Tibial nerve (tissue), 4 donors: ENCODE measurements around the gene ST8SIA1.

Experiments
- CTCF ChIP-seq, 5 experiments: fragments of 200-600 bp in 3 of 5; fragments of 450-650 bp in 2 of 5; sonication (generic) in 3 of 5; IDR thresholded peaks; one replicate each; pipeline ENCODE4 v1.5.1; 2016 to 2019; ENCODE audit warnings: antibody characterized with exemption in 5 of 5, mild to moderate bottlenecking in 3 of 5, moderate library complexity in 2 of 5
- EP300 ChIP-seq, 2 donors: sonication (generic); formaldehyde crosslinking; IDR thresholded peaks; one replicate each; pipeline ENCODE4 v1.6.1; 2017; ENCODE audit warnings: antibody characterized with exemption in 2 of 2, mild to moderate bottlenecking in 1 of 2

- TF ChIP-seq CTCF (IDR thresholded peaks at IDR 0.05): no peak
- TF ChIP-seq EP300 (IDR thresholded peaks at IDR 0.05): no peak
Observed at GRCh38 chr12:22310709-22311108, 23.8 kb downstream of the ST8SIA1 start.
